ENCODE data around the gene CCR5.
"Not testable (repeated sequence)": the region's sequence is repeated elsewhere in the genome, so short reads cannot be mapped to it uniquely, and the experiment has no call there.

The CCR5 gene

GRCh38 chr3:46386205-46386604, 15.5 kb downstream of the CCR5 start:
- DNase-seq (ENCODE audit: low read depth): no peak

- not testable (repeated sequence) for DNase-seq (ENCODE audit: low read depth)
Observed at GRCh38 chr3:46388847-46389246, 18.1 kb downstream of the CCR5 start.

GRCh38 chr3:46389306-46389705, 18.6 kb downstream of the CCR5 start:
- DNase-seq (ENCODE audit: low read depth): no peak

DNA sequence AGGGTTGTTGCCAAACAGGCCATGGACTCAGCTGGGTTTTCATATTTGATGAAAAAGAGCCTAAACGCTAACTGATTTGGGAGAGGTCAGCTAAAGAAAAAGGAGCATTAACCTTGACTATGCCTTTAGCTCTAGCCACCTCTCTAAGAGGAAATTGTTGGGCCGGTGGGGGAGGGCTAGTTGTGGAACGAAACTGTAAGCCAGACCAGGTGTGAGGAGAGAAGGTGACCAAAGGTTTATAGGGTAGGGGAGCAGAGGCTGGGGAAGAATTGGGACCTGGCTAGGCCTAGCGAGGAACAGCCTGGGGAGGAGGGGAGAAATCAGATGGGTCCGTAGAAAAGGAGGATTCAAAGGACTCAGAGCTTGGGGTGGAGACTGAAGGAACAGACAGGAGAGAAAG, 20.8 kb downstream of the CCR5 start:
- not testable (repeated sequence) for DNase-seq (ENCODE audit: low read depth)

DNA sequence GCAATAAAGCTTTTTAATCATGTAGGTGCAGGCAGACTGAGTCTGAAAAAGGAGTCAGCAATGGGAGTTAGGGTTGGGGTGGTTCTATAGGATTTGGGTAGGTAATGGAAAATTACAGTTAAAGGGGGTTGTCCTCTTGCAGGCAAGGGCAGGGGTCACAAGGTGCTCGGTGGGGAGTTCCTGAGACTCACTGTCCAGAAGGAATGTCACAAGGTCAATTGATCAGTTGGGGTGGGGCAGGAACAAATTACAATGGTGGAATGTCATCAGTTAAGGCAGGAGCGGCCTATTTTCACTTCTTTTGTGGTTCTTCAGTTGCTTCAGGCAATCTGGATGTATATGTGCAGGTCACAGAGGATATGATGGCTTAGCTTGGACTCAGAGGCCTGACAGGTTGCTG, 22.3 kb downstream of the CCR5 start:
- no peak for DNase-seq (ENCODE audit: low read depth)

GRCh38 chr3:46393554-46394434, 23.0 kb downstream of the CCR5 start:
- DNase-seq (ENCODE audit: low read depth): no peak

DNA sequence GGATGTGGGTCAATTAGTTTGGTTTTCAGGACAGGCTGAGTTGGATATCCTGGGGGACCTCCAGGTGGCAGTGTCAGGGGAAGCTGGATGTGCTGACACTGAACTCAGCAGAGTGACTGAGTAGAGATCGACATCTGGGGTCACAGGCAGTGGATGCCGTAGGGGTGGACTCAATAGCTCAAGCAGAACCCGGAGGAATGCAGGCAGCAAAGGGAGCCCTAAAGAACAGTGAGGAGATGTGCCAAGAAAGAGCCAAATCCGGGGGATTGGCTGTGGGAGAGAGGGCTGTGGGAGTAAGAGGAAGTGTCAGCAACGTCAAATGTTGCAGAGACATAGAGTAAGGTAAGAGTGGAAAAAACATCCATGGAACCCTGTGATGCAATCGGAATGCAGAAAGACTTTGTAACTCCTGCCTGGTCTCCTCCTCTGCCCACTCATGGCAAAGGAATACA, 24.5 kb downstream of the CCR5 start:
- no peak for DNase-seq (ENCODE audit: low read depth)

DNA sequence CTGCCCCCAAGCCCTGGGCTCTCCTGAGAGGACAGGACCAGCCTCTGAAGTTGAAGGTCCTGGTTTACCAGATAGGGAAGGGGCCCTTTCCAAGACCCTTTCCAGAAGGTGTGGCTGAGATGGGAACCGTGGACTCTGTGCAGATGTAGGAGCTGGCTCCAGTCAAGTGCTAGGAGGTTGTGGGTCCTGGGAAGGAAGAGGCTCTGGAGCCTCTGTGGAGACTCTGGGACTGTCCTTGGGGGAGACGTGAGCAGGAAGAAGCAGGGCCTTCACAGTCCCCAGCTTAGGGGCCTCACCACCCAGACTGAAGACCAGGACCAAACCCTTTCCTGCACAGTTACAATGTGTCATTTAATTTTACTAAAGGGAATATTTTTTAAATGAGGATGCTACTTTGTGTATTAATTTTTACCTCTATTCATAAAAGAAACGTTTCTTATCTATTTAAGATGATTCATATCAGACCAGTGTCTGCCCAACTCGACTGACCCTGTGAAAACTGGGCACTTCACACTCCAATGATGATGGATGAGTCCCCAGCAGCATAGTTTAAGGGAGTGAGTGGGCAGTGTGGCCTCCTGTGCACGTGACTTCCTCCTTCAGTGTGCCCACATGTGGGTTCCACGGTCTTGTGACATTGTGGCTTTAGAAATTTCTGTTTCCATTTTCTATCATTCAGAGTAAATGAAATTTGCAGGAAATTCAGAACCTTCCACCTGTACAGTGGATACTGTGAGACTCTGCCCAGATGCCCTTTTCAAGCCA, 25.2 kb downstream of the CCR5 start:
- no peak for DNase-seq (ENCODE audit: low read depth)

GRCh38 chr3:46397111-46397510, 26.4 kb downstream of the CCR5 start:
- DNase-seq (ENCODE audit: low read depth): no peak

DNA sequence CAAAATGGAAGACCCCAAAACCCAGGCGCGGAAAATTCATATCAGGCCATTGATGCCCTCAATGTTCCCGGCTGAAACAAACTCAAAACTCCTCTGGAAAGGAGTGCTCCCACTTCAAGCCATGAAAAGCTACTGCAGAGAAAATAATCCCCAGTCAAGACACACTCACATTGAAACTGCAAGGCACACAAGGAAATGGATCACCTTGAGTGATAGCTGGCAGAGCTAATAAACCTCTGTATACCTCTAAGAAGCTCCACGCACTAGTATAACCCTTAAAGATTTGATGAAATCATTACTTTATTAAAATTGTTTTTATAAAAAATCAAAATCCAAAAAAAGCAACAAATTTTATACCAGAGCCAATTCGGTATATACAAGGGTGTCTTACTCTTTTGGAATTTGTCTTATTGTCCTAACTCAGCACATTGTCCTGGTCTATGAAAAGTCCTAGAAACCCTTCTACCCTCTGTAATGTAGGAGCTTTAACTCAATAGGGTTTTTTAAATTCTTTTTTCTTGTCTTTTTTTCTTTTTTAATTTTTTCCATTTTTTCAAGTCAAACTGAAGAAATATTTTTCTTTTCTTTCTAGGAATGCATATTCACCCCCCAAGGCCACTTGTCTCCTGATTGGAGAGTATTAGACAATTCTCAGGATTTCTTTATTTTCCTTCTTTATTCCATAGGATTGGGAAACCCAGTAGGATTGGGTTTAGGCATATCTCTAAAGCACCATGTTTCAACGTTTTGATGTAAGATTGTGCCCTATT, 27.6 kb downstream of the CCR5 start:
- no peak for DNase-seq (ENCODE audit: low read depth)

DNA sequence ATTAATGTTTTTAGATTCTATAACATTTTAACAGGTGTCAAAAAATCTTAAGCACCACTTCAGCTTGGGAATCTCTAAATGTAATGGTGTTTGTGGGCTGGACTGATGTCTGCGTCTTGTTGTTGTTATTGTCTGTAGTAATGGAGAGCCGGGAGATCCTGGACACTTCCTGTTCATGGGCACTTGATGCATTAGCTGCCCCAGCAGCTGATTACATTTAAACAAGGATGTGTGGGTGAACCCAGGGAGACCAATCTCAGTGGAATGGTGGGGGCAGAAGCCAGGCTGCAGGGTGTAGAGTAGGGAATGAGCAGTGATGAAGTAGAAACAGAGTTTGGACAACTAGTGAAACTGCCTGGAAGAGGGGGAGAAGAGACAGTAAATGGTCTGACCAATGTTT, 28.4 kb downstream of the CCR5 start:
- no peak for DNase-seq (ENCODE audit: low read depth)

GRCh38 chr3:46399557-46399956, 28.8 kb downstream of the CCR5 start:
- DNase-seq (ENCODE audit: low read depth): no peak

DNA sequence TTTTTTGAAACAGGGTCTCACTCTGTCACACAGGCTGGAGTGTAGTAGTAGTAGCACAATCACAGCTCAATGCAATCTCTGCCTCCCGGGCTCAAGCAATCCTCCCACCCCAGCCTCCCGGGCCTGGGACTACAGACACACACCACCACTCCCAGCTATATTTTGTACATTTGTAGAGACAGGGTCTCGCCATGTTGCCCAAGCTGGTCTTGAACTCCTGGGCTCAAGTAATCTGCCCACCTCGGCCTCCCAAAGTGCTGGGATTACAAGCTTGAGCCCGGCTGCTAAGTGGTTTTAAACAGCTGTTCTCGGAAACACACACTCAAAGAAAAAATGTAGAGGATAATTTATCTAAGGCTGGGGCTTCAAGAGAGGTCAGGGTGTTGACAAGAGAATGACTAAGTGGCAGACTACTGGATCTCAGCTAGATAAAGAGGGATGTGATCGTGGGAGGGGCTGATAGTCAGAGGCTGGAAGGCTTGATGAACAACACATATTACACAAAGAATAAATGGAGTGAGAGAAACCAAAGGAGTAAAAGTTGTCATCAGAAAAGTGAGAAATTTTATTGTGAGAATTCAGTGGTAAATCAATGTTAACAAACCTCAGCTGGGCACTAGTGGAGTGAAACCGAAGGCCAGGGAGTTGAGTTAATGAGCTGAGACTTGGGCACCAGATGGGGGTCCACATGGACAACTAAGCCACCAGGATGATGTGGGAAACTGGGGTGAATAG, 29.4 kb downstream of the CCR5 start:
- no peak for DNase-seq (ENCODE audit: low read depth)

GRCh38 chr3:46400846-46401245, 30.1 kb downstream of the CCR5 start:
- no peak for DNase-seq (ENCODE audit: low read depth)

- no peak for DNase-seq (ENCODE audit: low read depth)
Observed at GRCh38 chr3:46401579-46401978, 30.8 kb downstream of the CCR5 start.

DNA sequence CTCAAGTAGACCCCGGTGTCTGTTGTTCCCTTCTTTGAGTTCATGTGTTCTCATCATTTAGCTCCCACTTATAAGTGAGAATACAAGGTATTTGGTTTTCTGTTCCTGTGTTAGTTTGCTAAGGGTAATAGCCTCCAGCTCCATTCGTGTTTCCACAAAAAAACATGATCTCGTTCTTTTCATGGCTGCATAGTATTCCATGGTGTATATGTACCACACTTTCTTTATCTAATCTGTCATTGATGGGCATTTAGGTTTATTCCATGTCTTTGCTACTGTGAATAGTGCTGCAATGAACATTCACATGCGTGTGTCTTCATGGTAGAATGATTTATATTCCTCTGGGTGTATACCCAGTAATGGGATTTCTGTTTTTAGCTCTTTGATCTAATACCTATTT, 32.2 kb downstream of the CCR5 start:
- DNase-seq (ENCODE audit: low read depth): not testable (repeated sequence)

DNA sequence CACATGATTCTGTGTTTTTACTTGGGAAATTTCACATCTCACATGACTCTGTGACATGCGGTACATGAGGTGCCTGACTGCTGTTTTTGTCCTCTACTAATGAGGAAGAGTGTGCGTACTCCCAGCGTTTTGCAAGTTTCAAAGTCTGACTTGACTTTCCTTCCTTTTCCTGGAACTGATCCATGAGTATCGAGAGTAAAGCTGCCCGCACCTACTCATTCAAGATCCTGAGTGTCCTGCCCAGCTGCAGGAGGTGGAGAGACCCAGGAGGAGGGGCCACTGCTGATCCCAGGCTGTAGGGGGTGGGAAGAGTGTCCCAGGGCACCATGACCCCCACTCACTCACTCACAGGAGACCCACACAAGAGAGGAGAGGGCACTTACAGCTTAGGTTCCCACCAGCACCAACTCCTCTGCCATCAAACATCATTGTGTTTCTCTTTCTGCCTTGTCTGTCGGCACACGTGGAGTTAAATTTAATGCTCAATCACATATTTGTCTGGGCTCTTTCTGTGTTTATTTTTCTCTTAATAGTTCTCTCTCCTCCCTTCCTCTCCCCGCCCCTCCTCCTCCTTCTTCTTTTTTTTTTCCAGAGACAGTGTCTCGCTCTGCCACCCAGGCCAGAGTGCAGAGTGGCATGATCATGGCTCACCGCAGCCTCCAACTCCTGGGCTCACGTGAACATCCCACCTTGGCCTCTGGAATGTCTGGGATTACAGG, 34.7 kb downstream of the CCR5 start:
- DNase-seq (ENCODE audit: low read depth): no peak

DNA sequence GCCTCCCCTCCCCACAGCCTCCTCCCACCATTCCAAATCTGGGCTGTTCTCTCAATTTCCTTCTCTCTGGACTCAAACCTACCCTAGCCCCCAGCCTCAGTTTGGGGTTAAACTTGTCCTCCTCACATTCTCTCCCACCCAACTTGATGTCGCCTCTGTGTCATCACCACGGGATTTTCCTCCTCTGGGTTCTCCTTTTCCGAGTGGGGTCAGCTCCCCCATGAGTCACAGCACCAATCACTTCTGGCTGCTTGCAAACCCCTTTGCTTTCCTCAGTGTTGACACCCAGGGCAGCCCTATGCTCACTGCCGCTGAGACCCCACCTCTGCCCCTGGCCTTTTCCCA, 35.7 kb downstream of the CCR5 start:
- no peak for DNase-seq (ENCODE audit: low read depth)

DNA sequence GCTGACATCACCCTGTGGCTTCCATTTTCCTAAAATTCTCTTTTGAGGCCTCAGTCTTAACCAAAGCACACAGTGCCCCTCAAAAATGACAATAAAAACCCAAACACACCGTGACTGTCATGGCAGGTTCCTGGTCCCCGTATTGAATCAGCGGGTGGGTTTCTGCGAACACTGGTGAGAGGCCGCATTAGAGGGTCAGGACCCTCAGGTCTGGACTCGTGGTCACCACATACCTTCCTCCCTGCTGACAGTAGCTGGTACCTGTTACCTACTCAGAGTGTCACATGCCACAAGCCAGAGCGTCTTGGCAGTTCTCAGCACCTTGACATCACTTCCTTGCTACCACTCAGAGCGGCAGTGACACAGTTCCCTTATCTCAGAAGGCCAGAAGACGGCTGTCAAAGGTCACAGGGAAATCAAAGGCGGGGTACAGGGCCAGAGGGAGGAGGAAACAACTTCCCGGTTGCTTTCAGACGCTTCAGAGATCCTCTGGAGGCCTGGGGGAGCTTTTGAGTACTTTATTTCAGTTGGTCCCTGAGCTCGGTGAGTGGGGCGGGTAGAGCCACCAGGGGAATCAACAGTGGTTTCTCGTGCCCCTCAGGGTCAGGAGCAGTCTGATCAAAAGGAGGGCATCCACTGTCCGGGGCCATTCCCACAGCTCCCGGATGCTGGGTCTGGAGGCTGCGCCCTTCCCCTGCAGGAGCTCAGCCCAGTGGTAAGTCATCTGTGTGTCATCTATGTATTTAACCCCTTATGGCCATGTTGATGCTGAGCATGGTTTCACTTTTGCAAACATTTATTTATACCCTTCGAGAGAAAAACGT, 36.3 kb downstream of the CCR5 start, which contains the start of the genes CCR5AS and CCRL2:
Gene CCR5AS (minus strand): TSS at position 279 of the 824 bp plus-strand sequence.
Gene CCRL2 (plus strand): TSS at position 472 of the 824 bp plus-strand sequence. CDS start 821 bp downstream, outside the sequence.
- DNase-seq (ENCODE audit: low read depth): peak; percentile 4

GRCh38 chr3:46407970-46408369, 37.2 kb downstream of the CCR5 start:
- no peak for DNase-seq (ENCODE audit: low read depth)
